HepG2 (cell line): ENCODE data around the gene ZNF628. TPM values are rescaled to one million over a fixed set of nuclear protein-coding genes. Genes with fewer than 3 reads are reported as not detected.

Experiments
- ATAC-seq: fragments of 200-7000 bp; cut with Tn5 transposase; 3 replicates; pipeline ENCODE4 v1.9.1; 2020; ENCODE audit warnings: mild to moderate bottlenecking, moderate library complexity
- BruUV-seq: library from RNA; stranded (reverse); fragments of 400-500 nt; replicated peaks from 2 replicates; lab custom pipeline; 2021; lab: Mats Ljungman, UMichigan
- CTCF ChIA-PET: fragments of 300-600 bp; formaldehyde crosslinking; extraction: SDS; loops from one replicate; lab custom pipeline; 2021; ENCODE audit warnings: low total read pairs, inconsistent platforms, low intra/inter-chr PET ratio; lab: Yijun Ruan, JAX
- POLR2A ChIA-PET: fragments of 350-600 bp; sonication (Branson Sonifier 250); formaldehyde crosslinking; loops from one replicate; lab custom pipeline; 2020; ENCODE audit warnings: antibody characterized with exemption, inconsistent platforms; lab: Yijun Ruan, JAX
- DNase-seq: peaks from one replicate; pipeline ENCODE4 v3.0.0-alpha.2; 2015; ENCODE audit warnings: low spot score
- FAIRE-seq: peaks from 3 replicates; lab custom pipeline; 2011; peaks lifted over from hg19 to GRCh38; lab: Jason Lieb, UNC
- H2AFZ ChIP-seq: one replicate; pipeline ENCODE4 v1.6.1; 2011; ENCODE audit warnings: low read length, inconsistent platforms
- H3K27ac ChIP-seq: fragments of 300-600 bp; 3 replicates; pipeline ENCODE4 v1.8.0; 2011; ENCODE audit warnings: mixed run types, mild to moderate bottlenecking, mixed read lengths, low read length, inconsistent platforms; ENCODE audit not compliant: insufficient read depth; ENCODE audit errors: extremely low read length
- H3K27me3 ChIP-seq, 2 experiments: fragments of 200-600 bp in 1 of 2; 2 replicates in 1 of 2; 3 replicates in 1 of 2; pipeline versions ENCODE4 v1.6.0 to v1.8.0; 2011; ENCODE audit warnings: low read length in 2 of 2, mild to moderate bottlenecking in 2 of 2, moderate library complexity in 2 of 2, inconsistent platforms in 1 of 2; ENCODE audit not compliant: insufficient read depth in 2 of 2, control insufficient read depth in 1 of 2
- H3K36me3 ChIP-seq, 2 experiments: fragments of 200-600 bp in 1 of 2; replicated peaks in 1 of 2; 2 replicates in 1 of 2; 3 replicates in 1 of 2; pipeline versions ENCODE4 v1.5.1 to v1.8.0; 2011; ENCODE audit warnings: low read length in 2 of 2, inconsistent platforms in 1 of 2; ENCODE audit not compliant: insufficient read depth in 2 of 2, control insufficient read depth in 1 of 2
- H3K4me1 ChIP-seq: 2 replicates; pipeline ENCODE4 v1.5.1; 2012; ENCODE audit warnings: low read length, inconsistent platforms; ENCODE audit not compliant: insufficient read depth
- H3K4me2 ChIP-seq: 2 replicates; pipeline ENCODE4 v1.6.0; 2011; ENCODE audit warnings: low read depth, low read length, inconsistent platforms
- H3K4me3 ChIP-seq, 3 experiments: fragments of 200-600 bp in 1 of 3; sonication (generic), shearing (Covaris generic) in 1 of 3; replicated peaks in 1 of 3; 2 replicates each; pipeline ENCODE4 v1.5.1; 2011 to 2016; ENCODE audit warnings: low read length in 3 of 3, inconsistent platforms in 2 of 3, low read depth in 2 of 3, mild to moderate bottlenecking in 2 of 3, control low read depth in 1 of 3, mixed read lengths in 1 of 3; ENCODE audit not compliant: insufficient read depth in 1 of 3
- H3K79me2 ChIP-seq: one replicate; pipeline ENCODE4 v1.6.1; 2011; ENCODE audit warnings: low read length, inconsistent platforms; ENCODE audit not compliant: insufficient read depth
- H3K9ac ChIP-seq: 2 replicates; pipeline ENCODE4 v1.6.0; 2011; ENCODE audit warnings: mild to moderate bottlenecking, low read depth, low read length, inconsistent platforms; ENCODE audit not compliant: insufficient read depth
- H3K9me3 ChIP-seq: 2 replicates; pipeline ENCODE4 v1.5.1; 2012; ENCODE audit warnings: mild to moderate bottlenecking, low read length
- H4K20me1 ChIP-seq: 2 replicates; pipeline ENCODE4 v1.6.0; 2011; ENCODE audit warnings: inconsistent platforms, mild to moderate bottlenecking, low read length, moderate library complexity; ENCODE audit not compliant: insufficient read depth
- DR1 ChIP-seq: sonication (generic); formaldehyde crosslinking; IDR thresholded peaks from 2 replicates; pipeline ENCODE4 v1.8.0; 2021; ENCODE audit warnings: mild to moderate bottlenecking, missing genetic modification reagents, inconsistent platforms
- ETS1 ChIP-seq: sonication (generic); formaldehyde crosslinking; IDR thresholded peaks from 2 replicates; pipeline ENCODE4 v1.4.0; 2020; ENCODE audit warnings: missing genetic modification reagents
- GTF3A ChIP-seq: sonication (generic); formaldehyde crosslinking; conservative IDR thresholded peaks from 2 replicates; pipeline ENCODE4 v1.4.0; 2020; ENCODE audit warnings: mild to moderate bottlenecking, missing genetic modification reagents
- MAFK ChIP-seq, 2 experiments: IDR thresholded peaks in 1 of 2; conservative IDR thresholded peaks in 1 of 2; 2 replicates each; pipeline ENCODE4 v1.6.1; 2011; ENCODE audit warnings: improper control_type of control experiment in 2 of 2, low read length in 2 of 2
- MLXIP ChIP-seq: sonication (generic); formaldehyde crosslinking; IDR thresholded peaks from 2 replicates; pipeline ENCODE4 v1.9.0; 2021; ENCODE audit warnings: missing genetic modification reagents, borderline replicate concordance
- MTA3 ChIP-seq: sonication (generic); formaldehyde crosslinking; IDR thresholded peaks from 2 replicates; pipeline ENCODE4 v1.4.0; 2020; ENCODE audit warnings: missing genetic modification reagents
- PATZ1 ChIP-seq: sonication (generic); formaldehyde crosslinking; IDR thresholded peaks from 2 replicates; pipeline ENCODE4 v1.4.0; 2020; ENCODE audit warnings: missing genetic modification reagents
- TCF7L2 ChIP-seq: IDR thresholded peaks from 2 replicates; pipeline ENCODE4 v1.6.1; 2011; ENCODE audit warnings: mild to moderate bottlenecking, low read depth, low read length, moderate library complexity
- TSC22D2 ChIP-seq: sonication (generic); formaldehyde crosslinking; IDR thresholded peaks from 2 replicates; pipeline ENCODE4 v1.5.1; 2020; ENCODE audit warnings: missing genetic modification reagents, mild to moderate bottlenecking, borderline replicate concordance
- ZBTB8A ChIP-seq: sonication (generic); formaldehyde crosslinking; IDR thresholded peaks from 2 replicates; pipeline ENCODE4 v1.4.0; 2020; ENCODE audit warnings: mild to moderate bottlenecking, low read depth, missing genetic modification reagents, borderline replicate concordance
- ZNF207 ChIP-seq: fragments of 450-650 bp; IDR thresholded peaks from 2 replicates; pipeline ENCODE4 v1.6.1; 2016; ENCODE audit warnings: antibody characterized with exemption, borderline replicate concordance
- ZNF256 ChIP-seq: sonication (generic); formaldehyde crosslinking; conservative IDR thresholded peaks from 2 replicates; pipeline ENCODE4 v1.4.0; 2020; ENCODE audit warnings: missing genetic modification reagents
- ZNF33A ChIP-seq: sonication (generic); formaldehyde crosslinking; IDR thresholded peaks from 2 replicates; pipeline ENCODE4 v1.5.1; 2020; ENCODE audit warnings: missing genetic modification reagents, mild to moderate bottlenecking, moderate library complexity, borderline replicate concordance
- ZNF629 ChIP-seq: sonication (generic); formaldehyde crosslinking; conservative IDR thresholded peaks from 2 replicates; pipeline ENCODE4 v1.5.0; 2020; ENCODE audit warnings: missing genetic modification reagents
- ZNF724P ChIP-seq: sonication (generic); formaldehyde crosslinking; IDR thresholded peaks from 2 replicates; pipeline ENCODE4 v1.8.0; 2022; ENCODE audit warnings: missing genetic modification reagents, borderline replicate concordance
- ZNF792 ChIP-seq: IDR thresholded peaks from 2 replicates; pipeline ENCODE4 v1.6.1; 2016
- ZSCAN30 ChIP-seq: sonication (generic); formaldehyde crosslinking; IDR thresholded peaks from 2 replicates; pipeline ENCODE4 v1.5.0; 2020; ENCODE audit warnings: mild to moderate bottlenecking, missing genetic modification reagents
- WGBS: methylation state at CpG from one replicate; pipeline ENCODE4 v1.1.6; 2017; ENCODE audit warnings: low lambda C conversion rate; 5-methylcytosine and 5-hydroxymethylcytosine counted together
- in situ Hi-C: cut with HindIII; loops from 2 replicates; pipeline ENCODE4 v1.10.0; 2017; ENCODE audit warnings: low pct_unique_long_range_greater_than_20kb; ENCODE audit not compliant: extremely low pct_ligation_motif_present
- intact Hi-C: fragments of 100-400 bp; cut with micrococcal nuclease; formaldehyde crosslinking; loops from one replicate; pipeline ENCODE4 v1.10.0; 2022; ENCODE audit not compliant: unreplicated experiment
- polyA plus RNA-seq, 8 experiments: library from polyadenylated mRNA; depleted of rRNA in 3 of 8; stranded (reverse) in 7 of 8; unstranded in 1 of 8; fragments of >200 nt; fragmentation: Illumina TruSeq in 4 of 8; extraction: Trizol in 4 of 8; gene quantifications; 2 replicates each; pipeline versions ENCODE4 v1.2.1 to v1.2.3, GENCODE V29; 2011 to 2016; ENCODE audit warnings: low read depth in 4 of 8, missing spikeins in 1 of 8, mixed read lengths in 1 of 8; ENCODE audit not compliant: insufficient read depth in 1 of 8
- total RNA-seq, 5 experiments: library from RNA; depleted of rRNA; stranded (reverse); fragments of >200 nt; fragmentation: Illumina TruSeq; extraction: Trizol; gene quantifications; 2 replicates each; pipeline ENCODE4 v1.2.3, GENCODE V29; 2016; ENCODE audit warnings: low read depth in 1 of 5

The ZNF628 gene
- total and polyA plus RNA-seq, 2 of the 13 experiments (the other 11 are each of a cell fraction or from before 2014, with no cell fraction given) = 0.54 to 1.2 TPM

- Histone ChIP-seq H3K4me1 (peaks cover 29% of the 10 kb centered on the region), H3K27me3 (peaks cover 16 to 58% of the 10 kb centered on the region in 2 experiments), H3K27ac (no peak overlapping the region), H3K9me3 (no peaks in the 10 kb centered on the region), H2AFZ (no peak overlapping the region), H4K20me1 (no peaks in the 10 kb centered on the region), H3K4me3 (no peak overlapping the region), H3K9ac (no peak overlapping the region), H3K79me2 (no peaks in the 10 kb centered on the region), H3K36me3 (no peaks in the 10 kb centered on the region), H3K4me2 (no peak overlapping the region)
- ATAC-seq (no peak), DNase-seq (no peak), FAIRE-seq (no peak)
- POLR2A ChIA-PET = no interaction called here
- CTCF ChIA-PET = no interaction called here
- BruUV-seq = no TSS peak
- in situ Hi-C loops = no loop called here
- intact Hi-C loops = no loop called here
- WGBS = 53% methylated on average over 17 of the region's 52 CpGs
- TF ChIP-seq ZNF33A (CRISPR knock-in tag) = no peak
- TF ChIP-seq DR1 (CRISPR knock-in tag) = no peak
- no peak for TF ChIP-seq MLXIP (CRISPR knock-in tag)
- TF ChIP-seq ETS1 (CRISPR knock-in tag) = no peak
- TF ChIP-seq MTA3 (CRISPR knock-in tag) = no peak
- no peak for TF ChIP-seq ZNF792 (CRISPR knock-in tag)
- TF ChIP-seq ZNF256 (CRISPR knock-in tag) = no peak
- TF ChIP-seq PATZ1 = no peak
- TF ChIP-seq ZNF724P (CRISPR knock-in tag) = no peak
- no peak for TF ChIP-seq ZBTB8A (CRISPR knock-in tag)
- no peak for TF ChIP-seq TSC22D2
- TF ChIP-seq ZNF207 = no peak
- TF ChIP-seq MAFK (conservative IDR thresholded peaks at IDR 0.05 in 1 of 2, IDR thresholded peaks at IDR 0.05 in 1 of 2; ENCODE audit: low read length in 2 of 2) = no peak
- no peak for TF ChIP-seq ZSCAN30 (CRISPR knock-in tag)
- TF ChIP-seq ZNF629 (CRISPR knock-in tag) = no peak
- no peak for TF ChIP-seq TCF7L2
- no peak for TF ChIP-seq GTF3A
Observed at GRCh38 chr19:55490478-55491432, 14.3 kb downstream of the ZNF628 start.
